SKM-1 (cell line): ENCODE results near the gene CHL1.
A peak's percentile ranks its signal among the peaks of the same experiment; 100 is the strongest.
"Not testable (repeated sequence)": the region's sequence is repeated elsewhere in the genome, so short reads cannot be mapped to it uniquely, and the experiment has no call there.

ENCODE experiments used
- DNase-seq: peaks from one replicate; lab custom pipeline; 2025; ENCODE audit not compliant: unreplicated experiment; lab: John Stamatoyannopoulos, UW

The CHL1 gene

GRCh38 chr3:332701-333100 is 136.1 kb downstream of the CHL1 start:
- DNase-seq = no peak

DNA sequence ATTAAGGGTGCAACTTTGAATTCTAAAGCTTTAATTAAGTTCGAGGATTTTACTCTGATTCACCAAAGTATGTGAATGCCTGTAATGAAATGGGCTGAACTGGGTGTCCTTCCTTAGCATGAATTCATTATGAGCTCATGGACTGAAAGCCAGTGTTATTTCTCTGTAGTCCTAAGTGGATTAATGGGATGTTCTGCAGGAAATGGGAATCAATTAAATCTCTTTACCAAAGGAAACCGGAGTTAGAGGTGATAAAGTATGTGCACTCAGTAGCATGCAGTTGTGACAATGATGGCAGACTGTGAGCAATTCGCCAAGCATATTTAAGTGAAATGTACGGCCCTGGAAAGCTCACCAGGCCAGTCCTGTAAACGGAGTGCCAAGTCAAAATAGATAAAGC is 138.7 kb downstream of the CHL1 start:
- no peak for DNase-seq

DNA sequence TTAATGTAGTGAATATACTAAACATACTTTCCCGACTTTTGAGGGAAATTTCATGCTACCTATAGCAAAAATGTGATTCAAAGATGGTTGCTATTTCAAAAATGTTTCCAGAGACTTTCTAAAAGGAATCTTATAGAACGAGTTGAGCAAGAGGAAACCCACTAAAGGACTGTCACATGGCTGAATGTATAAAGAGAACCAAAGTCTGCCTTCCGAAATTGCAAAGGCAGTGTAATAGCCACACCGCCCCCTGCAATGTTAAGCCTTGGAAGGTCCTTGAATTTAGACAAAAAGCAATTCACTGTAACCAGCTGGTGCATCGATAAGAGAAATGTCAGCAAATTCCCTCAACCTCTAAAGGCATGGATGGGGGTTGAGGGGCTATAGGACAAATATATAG is 142.8 kb downstream of the CHL1 start:
- DNase-seq = no peak

GRCh38 chr3:341998-342397 is 145.4 kb downstream of the CHL1 start:
- DNase-seq = no peak

GRCh38 chr3:346186-346585 is 149.6 kb downstream of the CHL1 start:
- no peak for DNase-seq

DNA sequence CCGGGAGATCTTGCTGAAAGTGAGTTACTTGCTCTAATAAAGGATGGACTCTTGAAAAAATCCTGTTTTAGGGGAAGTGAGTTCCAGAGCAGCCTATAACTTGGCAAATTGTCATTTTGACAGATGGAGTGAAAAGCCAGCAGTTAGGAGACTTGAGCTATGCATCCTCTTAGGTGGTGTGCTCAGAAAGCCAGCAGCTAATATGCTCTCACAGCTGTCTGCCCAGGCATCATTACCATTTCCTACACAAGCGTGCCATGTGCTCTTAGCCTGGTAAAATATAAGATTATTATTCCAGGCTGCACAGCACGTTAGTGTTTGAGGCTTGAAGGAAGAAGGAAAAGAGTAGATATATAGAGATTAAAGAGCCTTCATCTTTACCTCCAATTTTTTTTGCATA is 151.0 kb downstream of the CHL1 start:
- no peak for DNase-seq

DNA sequence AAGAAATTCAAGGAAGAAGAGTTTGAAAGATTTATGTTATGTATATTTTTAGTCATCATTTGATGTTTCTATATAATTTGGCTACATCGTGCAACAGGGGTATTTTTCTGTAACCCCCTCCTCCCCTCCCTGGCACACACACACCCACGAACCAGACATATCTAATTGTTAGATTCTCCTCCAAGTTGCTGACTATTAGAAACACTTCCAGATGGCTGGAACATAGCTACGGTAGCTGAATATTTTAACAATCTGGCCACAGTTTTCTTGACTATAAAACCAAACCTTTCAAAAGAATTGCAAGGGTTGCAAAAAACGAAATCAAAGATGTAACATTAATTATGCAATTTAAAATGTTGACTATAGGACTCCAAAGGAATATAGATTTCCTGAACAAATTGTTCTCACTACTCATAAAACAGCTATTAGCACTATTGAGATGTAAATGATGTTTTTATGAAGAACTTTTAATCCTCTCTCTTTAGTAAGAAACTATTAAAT is 154.4 kb downstream of the CHL1 start:
- no peak for DNase-seq

GRCh38 chr3:352599-352998 is 156.0 kb downstream of the CHL1 start:
- DNase-seq = no peak

DNA sequence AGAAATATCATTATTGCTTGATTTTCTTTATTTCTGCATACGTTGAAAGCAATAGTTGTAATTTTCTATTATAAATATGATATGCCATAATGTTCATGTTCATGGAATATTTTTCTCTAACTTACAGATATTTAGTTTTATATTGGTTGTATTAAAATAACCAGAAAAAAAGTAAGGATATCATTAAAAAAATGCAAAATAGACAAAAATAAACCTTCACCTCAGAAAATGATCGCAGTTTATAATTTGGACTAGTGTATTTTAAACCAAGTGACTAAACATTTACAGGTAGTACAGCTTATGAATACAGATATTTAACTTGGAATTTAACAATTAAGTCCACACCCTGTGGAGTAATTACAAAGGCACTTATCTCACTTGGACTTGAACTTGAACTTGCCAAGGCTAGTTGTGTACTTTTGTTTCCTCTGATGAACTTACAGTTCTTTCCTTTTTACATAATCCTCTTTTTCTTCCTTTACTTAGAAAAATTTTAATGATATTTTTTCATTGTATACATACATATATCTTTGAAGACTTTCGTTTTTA is 156.7 kb downstream of the CHL1 start:
- DNase-seq = no peak

GRCh38 chr3:354432-354831 is 157.9 kb downstream of the CHL1 start:
- peak; percentile 17 for DNase-seq

DNA sequence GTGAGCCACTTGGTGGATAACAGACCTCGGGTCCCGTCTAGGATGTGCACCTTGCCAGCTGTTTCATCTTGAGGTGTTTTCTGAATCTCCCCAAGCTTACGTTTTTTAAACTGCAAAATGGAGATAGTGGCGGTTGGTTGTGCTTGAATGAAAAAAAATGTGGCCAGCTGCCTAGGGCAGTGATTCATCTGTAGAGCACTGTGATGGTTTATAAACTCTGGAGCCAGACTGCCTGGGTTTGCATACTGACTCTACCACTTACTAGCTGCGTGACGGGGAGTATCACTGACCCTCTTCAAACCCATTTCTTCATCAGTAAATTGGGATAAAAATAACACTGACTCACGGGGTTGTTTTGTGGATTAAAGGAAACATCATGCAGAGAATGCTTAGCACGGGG is 159.1 kb downstream of the CHL1 start:
- DNase-seq = no peak

- no peak for DNase-seq
Observed at GRCh38 chr3:356952-357351, 160.4 kb downstream of the CHL1 start.

DNA sequence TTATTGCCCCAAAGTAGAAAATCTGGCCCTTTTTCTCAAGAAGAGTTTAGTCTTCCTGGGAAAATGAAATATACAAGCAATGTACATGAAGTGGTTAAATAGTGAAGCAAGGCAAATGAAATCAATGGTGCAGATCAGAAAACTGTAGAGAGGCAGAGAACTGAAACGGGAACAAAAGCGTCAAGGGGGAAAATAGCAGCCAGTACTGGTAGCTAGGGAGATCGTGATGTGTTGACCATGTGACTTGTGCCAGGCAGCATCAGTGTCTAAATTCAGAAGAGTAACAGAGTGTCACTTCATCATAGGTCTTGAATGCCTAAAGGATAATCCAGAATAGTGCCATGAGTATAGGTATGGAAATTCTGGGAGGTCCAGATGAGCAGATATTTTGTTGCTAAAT is 163.1 kb downstream of the CHL1 start:
- no peak for DNase-seq

DNA sequence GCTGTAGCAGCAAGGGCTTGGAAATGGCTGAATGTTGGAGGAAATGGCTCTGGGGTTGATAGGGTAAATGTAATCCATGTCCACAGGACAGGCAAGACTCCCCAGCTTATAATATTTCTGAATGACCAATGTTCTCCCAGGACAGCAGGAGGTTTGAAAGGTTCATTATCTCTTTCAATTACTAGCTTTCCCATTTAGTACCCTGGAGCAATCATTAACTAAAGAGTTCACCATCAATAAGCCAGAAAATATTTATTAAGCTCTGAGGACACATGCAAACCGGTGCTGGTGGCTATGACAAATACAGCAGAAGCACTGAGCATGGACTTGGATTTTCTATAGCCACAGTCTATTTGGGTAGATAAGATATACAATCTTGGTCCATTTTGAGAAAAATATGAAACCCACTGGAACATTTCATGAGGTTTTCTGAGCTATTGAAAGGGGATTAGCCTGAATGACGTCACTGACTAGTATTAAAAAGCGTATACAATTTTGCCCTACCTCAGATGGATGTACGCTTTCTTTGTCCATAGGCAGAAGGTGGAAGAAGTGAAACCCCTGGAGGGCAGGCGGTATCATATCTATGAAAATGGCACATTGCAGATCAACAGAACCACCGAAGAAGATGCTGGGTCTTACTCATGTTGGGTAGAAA is 166.2 kb downstream of the CHL1 start:
- DNase-seq = no peak

GRCh38 chr3:364287-364686 is 167.7 kb downstream of the CHL1 start:
- DNase-seq = no peak

- DNase-seq = no peak
Observed at GRCh38 chr3:365268-365667, 168.7 kb downstream of the CHL1 start.

GRCh38 chr3:366253-366652 is 169.7 kb downstream of the CHL1 start:
- DNase-seq = not testable (repeated sequence)

DNA sequence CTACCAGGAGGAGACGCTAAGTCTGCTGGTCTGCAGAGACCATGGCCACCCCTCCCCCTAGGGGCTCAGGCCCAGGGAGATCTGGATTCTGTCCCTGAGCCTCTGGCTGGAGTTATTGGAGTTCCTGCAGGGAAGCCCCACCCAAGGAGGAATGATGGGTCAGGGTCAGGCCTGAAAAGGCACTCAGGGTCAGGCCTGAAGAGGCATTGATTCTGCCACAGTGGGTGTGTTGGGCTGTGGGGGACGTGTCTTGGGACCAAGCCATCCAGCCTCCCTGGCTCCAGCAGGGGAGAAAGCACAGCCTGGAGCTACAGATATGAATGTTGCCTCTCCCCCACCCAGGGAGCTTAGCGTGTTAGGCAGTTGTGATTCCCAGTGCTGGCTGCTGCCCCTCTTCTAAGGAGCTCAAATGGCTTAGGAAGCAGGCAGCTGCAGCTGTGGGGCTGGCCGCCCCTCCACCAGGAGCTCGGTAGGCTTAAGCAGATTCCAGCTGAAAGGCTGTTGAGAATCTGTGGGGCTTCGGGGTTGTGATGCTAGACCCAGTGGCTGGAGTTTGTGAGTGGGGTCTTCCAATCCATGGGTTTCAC is 176.7 kb downstream of the CHL1 start:
- no peak for DNase-seq

- DNase-seq = no peak
Observed at GRCh38 chr3:374459-374858, 177.9 kb downstream of the CHL1 start.

DNA sequence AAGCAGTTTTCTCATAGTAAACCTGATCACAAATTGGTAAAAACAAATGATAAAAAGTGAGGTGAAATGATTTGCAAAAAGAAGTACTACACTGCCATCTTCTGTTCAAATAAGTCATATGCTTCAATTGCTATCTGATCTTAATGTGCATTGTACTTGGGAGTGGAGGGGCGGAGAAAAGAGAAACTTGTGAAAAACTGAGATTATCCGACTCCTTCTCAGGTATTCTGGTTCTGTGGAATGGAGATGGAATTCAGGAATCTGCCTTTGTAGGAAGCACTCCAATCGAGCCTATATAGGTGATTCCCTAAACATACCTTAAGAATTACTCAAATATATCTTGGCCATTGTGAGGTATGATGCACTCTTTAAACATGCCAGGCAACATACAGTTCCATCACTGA is 180.6 kb downstream of the CHL1 start:
- DNase-seq = peak; percentile 42

- DNase-seq = no peak
Observed at GRCh38 chr3:380801-381200, 184.2 kb downstream of the CHL1 start.

- no peak for DNase-seq
Observed at GRCh38 chr3:385151-385550, 188.6 kb downstream of the CHL1 start.

- no peak for DNase-seq
Observed at GRCh38 chr3:394775-395174, 198.2 kb downstream of the CHL1 start.
